KMS-11 (cell line): Measurements from ENCODE around the gene ANO3.

Experiments used
- H2AFZ ChIP-seq: fragments of 200-600 bp; sonication (generic); 2 replicates; pipeline ENCODE4 v1.6.1; 2016; ENCODE audit warnings: antibody characterized with exemption, mixed run types, low read depth
- H3K27ac ChIP-seq: fragments of 200-600 bp; sonication (generic); 2 replicates; pipeline ENCODE4 v1.6.1; 2016; ENCODE audit warnings: mild to moderate bottlenecking, mixed run types
- H3K27me3 ChIP-seq: fragments of 200-600 bp; sonication (generic); 2 replicates; pipeline ENCODE4 v1.6.1; 2017; ENCODE audit warnings: mild to moderate bottlenecking, low read depth, mixed run types, moderate library complexity; ENCODE audit not compliant: insufficient read depth
- H3K36me3 ChIP-seq: fragments of 200-600 bp; sonication (generic); 2 replicates; pipeline ENCODE4 v1.6.1; 2017; ENCODE audit warnings: mild to moderate bottlenecking, mixed run types; ENCODE audit not compliant: insufficient read depth
- H3K4me1 ChIP-seq: fragments of 200-600 bp; sonication (generic); 2 replicates; pipeline ENCODE4 v1.6.1; 2016; ENCODE audit warnings: mild to moderate bottlenecking, low read depth, mixed run types; ENCODE audit not compliant: poor library complexity, severe bottlenecking
- H3K4me2 ChIP-seq: fragments of 200-600 bp; sonication (generic); 2 replicates; pipeline ENCODE4 v1.7.0; 2016; ENCODE audit warnings: mild to moderate bottlenecking, mixed run types
- H3K4me3 ChIP-seq: fragments of 200-600 bp; sonication (generic); IDR thresholded peaks from 2 replicates; pipeline ENCODE4 v1.6.1; 2017; ENCODE audit warnings: low read depth, low read length, mixed read lengths; ENCODE audit not compliant: insufficient read depth
- H3K79me2 ChIP-seq: fragments of 200-600 bp; sonication (generic); 2 replicates; pipeline ENCODE4 v1.6.1; 2016; ENCODE audit warnings: low read depth, mixed run types; ENCODE audit not compliant: insufficient read depth
- H3K9ac ChIP-seq: fragments of 200-600 bp; sonication (generic); 2 replicates; pipeline ENCODE4 v1.6.1; 2016; ENCODE audit warnings: mild to moderate bottlenecking, mixed run types
- H4K20me1 ChIP-seq: fragments of 200-600 bp; sonication (generic); 2 replicates; pipeline ENCODE4 v1.6.1; 2016; ENCODE audit warnings: mild to moderate bottlenecking, mixed run types; ENCODE audit not compliant: insufficient read depth
- CTCF ChIP-seq: fragments of 200-600 bp; sonication (generic); conservative IDR thresholded peaks from 2 replicates; pipeline ENCODE4 v1.6.1; 2017; ENCODE audit warnings: low read depth, mild to moderate bottlenecking, antibody characterized with exemption, low read length, moderate library complexity, mixed read lengths

ANO3 gene

GRCh38 chr11:26467506-26467905 lies 135.6 kb downstream of the ANO3 start:
- Histone ChIP-seq H3K9ac (no peak overlapping the region), H3K36me3 (no peaks in the 10 kb centered on the region), H3K27me3 (no peaks in the 10 kb centered on the region), H3K4me1 (no peaks in the 10 kb centered on the region), H3K4me3 (no peak overlapping the region), H3K27ac (no peak overlapping the region), H3K79me2 (no peaks in the 10 kb centered on the region), H4K20me1 (no peaks in the 10 kb centered on the region), H3K4me2 (no peak overlapping the region), H2AFZ (no peak overlapping the region)
- TF ChIP-seq CTCF = no peak

DNA sequence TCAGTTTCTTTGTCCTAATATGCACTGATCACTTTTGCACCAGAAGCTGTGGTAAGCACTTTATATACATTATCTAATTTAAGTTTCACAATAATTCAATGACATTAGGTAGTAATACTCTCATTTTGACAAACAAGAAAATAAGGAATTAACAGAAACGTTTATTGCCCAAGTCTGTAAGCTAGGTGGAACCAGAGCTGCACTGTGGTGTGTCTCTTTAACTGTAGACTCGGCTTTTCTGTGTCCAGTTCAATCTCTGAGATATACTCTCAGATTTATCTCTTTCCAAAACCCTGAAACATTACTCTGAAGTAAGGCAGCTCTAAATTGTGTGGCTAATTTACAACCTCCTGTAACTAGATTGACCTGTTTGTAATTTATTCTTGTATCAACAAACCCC lies 139.1 kb downstream of the ANO3 start:
- Histone ChIP-seq H3K36me3 (no peaks in the 10 kb centered on the region), H3K4me1 (no peaks in the 10 kb centered on the region), H4K20me1 (no peaks in the 10 kb centered on the region), H3K4me2 (no peak overlapping the region), H3K4me3 (no peak overlapping the region), H3K9ac (no peak overlapping the region), H2AFZ (no peak overlapping the region), H3K27ac (no peak overlapping the region), H3K27me3 (no peaks in the 10 kb centered on the region), H3K79me2 (no peaks in the 10 kb centered on the region)
- TF ChIP-seq CTCF = no peak

DNA sequence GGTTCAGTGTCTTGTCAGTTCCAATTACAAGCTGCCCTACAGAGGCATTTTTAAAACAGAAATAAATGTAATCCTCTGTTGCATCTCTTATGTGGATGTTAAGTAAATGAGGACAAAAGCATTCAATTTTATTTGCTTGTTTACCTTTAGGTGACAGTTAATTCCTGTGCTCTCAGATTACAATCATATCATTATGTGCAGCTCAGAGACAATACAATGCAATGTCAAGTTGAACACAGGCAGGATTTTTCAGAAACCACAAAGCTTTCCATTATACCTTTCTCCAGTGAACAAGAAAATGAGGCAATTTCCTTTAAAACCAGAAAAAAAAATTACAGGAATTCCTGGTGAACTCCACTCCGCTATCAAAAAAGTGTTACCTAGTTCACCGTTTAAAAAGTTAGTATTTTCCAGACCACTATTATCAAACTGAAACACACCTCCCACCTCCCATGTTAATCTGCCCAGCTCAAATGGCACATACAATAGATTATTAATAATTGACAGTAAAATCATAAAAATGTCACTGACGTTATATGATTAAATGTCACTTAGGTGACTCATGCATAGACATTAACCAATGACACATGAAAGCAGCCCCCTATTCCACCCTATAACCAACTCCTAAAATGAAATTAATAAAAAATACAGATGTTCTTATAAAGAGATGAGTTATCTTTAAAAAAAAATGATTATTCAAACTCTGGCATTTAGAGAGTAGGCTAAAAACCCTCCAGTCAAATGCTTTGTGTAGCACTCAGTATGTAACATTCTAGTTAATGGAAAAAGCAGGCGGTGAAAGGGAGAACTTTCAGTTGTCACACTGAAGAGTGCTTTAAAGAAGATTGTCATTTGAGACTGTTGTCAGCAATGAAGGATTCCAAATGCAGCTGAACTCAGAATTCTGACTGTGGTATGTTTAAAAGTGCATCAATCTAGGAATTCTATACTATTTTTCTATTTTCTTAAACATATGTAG lies 141.6 kb downstream of the ANO3 start:
- no peak overlapping the region for H3K4me2 ChIP-seq
- H3K27me3 ChIP-seq = no peaks in the 10 kb centered on the region
- no peak for TF ChIP-seq CTCF
- H3K4me3 ChIP-seq = no peak overlapping the region
- H3K9ac ChIP-seq = no peak overlapping the region
- no peaks in the 10 kb centered on the region for H3K36me3 ChIP-seq
- no peaks in the 10 kb centered on the region for H3K4me1 ChIP-seq
- H4K20me1 ChIP-seq = no peaks in the 10 kb centered on the region
- no peak overlapping the region for H2AFZ ChIP-seq
- no peaks in the 10 kb centered on the region for H3K79me2 ChIP-seq
- no peak overlapping the region for H3K27ac ChIP-seq

DNA sequence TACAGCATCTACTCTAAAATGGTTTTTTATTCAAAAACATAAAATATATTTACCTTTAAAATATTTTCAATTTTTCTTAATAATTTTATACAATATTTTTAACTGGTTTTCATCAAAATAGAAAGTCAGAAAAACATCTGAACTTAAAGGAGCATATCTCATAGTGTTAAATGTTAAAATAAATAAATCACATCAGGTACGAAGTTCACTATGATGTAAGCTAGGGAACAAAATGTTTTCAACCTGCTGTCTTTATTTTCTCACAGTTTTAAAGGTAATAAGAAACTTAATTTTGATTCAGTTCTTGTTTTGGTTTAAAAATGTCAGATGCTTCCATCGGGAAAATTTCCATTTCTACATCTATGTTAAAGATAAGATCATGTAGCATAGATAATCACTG lies 142.5 kb downstream of the ANO3 start:
- H3K79me2 ChIP-seq = no peaks in the 10 kb centered on the region
- no peaks in the 10 kb centered on the region for H3K36me3 ChIP-seq
- H4K20me1 ChIP-seq = no peaks in the 10 kb centered on the region
- no peaks in the 10 kb centered on the region for H3K27me3 ChIP-seq
- no peak overlapping the region for H3K4me3 ChIP-seq
- H2AFZ ChIP-seq = no peak overlapping the region
- no peak overlapping the region for H3K9ac ChIP-seq
- H3K4me1 ChIP-seq = no peaks in the 10 kb centered on the region
- no peak overlapping the region for H3K4me2 ChIP-seq
- TF ChIP-seq CTCF = no peak
- H3K27ac ChIP-seq = no peak overlapping the region
